ENCODE measurements around the gene PEAK1.

The PEAK1 gene

GRCh38 chr15:77148191-77148590 lies 271.7 kb downstream of the PEAK1 start:
- no peak for ATAC-seq
- TF ChIP-seq PATZ1 (CRISPR knock-in tag; IDR thresholded peaks at IDR 0.05; ENCODE audit: borderline replicate concordance) (no peak), CSDC2 (CRISPR knock-in tag; IDR thresholded peaks at IDR 0.05) (no peak), ZNF70 (CRISPR knock-in tag; IDR thresholded peaks at IDR 0.05) (no peak), SNAI2 (CRISPR knock-in tag; IDR thresholded peaks at IDR 0.05) (no peak), ZFP3 (CRISPR knock-in tag; IDR thresholded peaks at IDR 0.05) (no peak), GLIS3 (CRISPR knock-in tag; IDR thresholded peaks at IDR 0.05) (no peak), OSR1 (CRISPR knock-in tag; IDR thresholded peaks at IDR 0.05) (no peak), ZNF8 (CRISPR knock-in tag; IDR thresholded peaks at IDR 0.05) (no peak), TOX (CRISPR knock-in tag; IDR thresholded peaks at IDR 0.05; ENCODE audit: borderline replicate concordance) (no peak), RARB (CRISPR knock-in tag; IDR thresholded peaks at IDR 0.05) (no peak), BACH2 (CRISPR knock-in tag; IDR thresholded peaks at IDR 0.05; ENCODE audit: borderline replicate concordance) (no peak), ZNF565 (CRISPR knock-in tag; conservative IDR thresholded peaks at IDR 0.05; ENCODE audit: low read depth) (no peak), ESRRG (CRISPR knock-in tag; IDR thresholded peaks at IDR 0.05) (no peak), ZFP30 (CRISPR knock-in tag; IDR thresholded peaks at IDR 0.05) (no peak), ZC3H10 (CRISPR knock-in tag; IDR thresholded peaks at IDR 0.05) (no peak), POU6F1 (CRISPR knock-in tag; IDR thresholded peaks at IDR 0.05; ENCODE audit: borderline replicate concordance, low read depth) (no peak), ISL1 (CRISPR knock-in tag; IDR thresholded peaks at IDR 0.05) (no peak), PPARA (CRISPR knock-in tag; IDR thresholded peaks at IDR 0.05; ENCODE audit: borderline replicate concordance) (no peak)
- TF ChIP-seq, protein P1, sequence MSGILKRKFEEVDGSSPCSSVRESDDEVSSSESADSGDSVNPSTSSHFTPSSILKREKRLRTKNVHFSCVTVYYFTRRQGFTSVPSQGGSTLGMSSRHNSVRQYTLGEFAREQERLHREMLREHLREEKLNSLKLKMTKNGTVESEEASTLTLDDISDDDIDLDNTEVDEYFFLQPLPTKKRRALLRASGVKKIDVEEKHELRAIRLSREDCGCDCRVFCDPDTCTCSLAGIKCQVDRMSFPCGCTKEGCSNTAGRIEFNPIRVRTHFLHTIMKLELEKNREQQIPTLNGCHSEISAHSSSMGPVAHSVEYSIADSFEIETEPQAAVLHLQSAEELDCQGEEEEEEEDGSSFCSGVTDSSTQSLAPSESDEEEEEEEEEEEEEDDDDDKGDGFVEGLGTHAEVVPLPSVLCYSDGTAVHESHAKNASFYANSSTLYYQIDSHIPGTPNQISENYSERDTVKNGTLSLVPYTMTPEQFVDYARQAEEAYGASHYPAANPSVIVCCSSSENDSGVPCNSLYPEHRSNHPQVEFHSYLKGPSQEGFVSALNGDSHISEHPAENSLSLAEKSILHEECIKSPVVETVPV (CRISPR knock-in tag; IDR thresholded peaks at IDR 0.05) = no peak
- TF ChIP-seq, protein P2, sequence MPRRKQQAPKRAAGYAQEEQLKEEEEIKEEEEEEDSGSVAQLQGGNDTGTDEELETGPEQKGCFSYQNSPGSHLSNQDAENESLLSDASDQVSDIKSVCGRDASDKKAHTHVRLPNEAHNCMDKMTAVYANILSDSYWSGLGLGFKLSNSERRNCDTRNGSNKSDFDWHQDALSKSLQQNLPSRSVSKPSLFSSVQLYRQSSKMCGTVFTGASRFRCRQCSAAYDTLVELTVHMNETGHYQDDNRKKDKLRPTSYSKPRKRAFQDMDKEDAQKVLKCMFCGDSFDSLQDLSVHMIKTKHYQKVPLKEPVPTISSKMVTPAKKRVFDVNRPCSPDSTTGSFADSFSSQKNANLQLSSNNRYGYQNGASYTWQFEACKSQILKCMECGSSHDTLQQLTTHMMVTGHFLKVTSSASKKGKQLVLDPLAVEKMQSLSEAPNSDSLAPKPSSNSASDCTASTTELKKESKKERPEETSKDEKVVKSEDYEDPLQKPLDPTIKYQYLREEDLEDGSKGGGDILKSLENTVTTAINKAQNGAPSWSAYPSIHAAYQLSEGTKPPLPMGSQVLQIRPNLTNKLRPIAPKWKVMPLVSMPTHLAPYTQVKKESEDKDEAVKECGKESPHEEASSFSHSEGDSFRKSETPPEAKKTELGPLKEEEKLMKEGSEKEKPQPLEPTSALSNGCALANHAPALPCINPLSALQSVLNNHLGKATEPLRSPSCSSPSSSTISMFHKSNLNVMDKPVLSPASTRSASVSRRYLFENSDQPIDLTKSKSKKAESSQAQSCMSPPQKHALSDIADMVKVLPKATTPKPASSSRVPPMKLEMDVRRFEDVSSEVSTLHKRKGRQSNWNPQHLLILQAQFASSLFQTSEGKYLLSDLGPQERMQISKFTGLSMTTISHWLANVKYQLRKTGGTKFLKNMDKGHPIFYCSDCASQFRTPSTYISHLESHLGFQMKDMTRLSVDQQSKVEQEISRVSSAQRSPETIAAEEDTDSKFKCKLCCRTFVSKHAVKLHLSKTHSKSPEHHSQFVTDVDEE (CRISPR knock-in tag; IDR thresholded peaks at IDR 0.05) = no peak

- TF ChIP-seq CSDC2 (CRISPR knock-in tag; IDR thresholded peaks at IDR 0.05) (no peak), ZC3H10 (CRISPR knock-in tag; IDR thresholded peaks at IDR 0.05) (no peak), OSR1 (CRISPR knock-in tag; IDR thresholded peaks at IDR 0.05) (no peak), POU6F1 (CRISPR knock-in tag; IDR thresholded peaks at IDR 0.05; ENCODE audit: borderline replicate concordance, low read depth) (no peak), ZNF70 (CRISPR knock-in tag; IDR thresholded peaks at IDR 0.05) (no peak), ISL1 (CRISPR knock-in tag; IDR thresholded peaks at IDR 0.05) (no peak), BACH2 (CRISPR knock-in tag; IDR thresholded peaks at IDR 0.05; ENCODE audit: borderline replicate concordance) (no peak), ZNF565 (CRISPR knock-in tag; conservative IDR thresholded peaks at IDR 0.05; ENCODE audit: low read depth) (no peak), ARNTL (CRISPR knock-in tag; IDR thresholded peaks at IDR 0.05; ENCODE audit: borderline replicate concordance, low read depth) (no peak), ZFP3 (CRISPR knock-in tag; IDR thresholded peaks at IDR 0.05) (no peak), PATZ1 (CRISPR knock-in tag; IDR thresholded peaks at IDR 0.05; ENCODE audit: borderline replicate concordance) (no peak), ESRRG (CRISPR knock-in tag; IDR thresholded peaks at IDR 0.05) (no peak), PPARA (CRISPR knock-in tag; IDR thresholded peaks at IDR 0.05; ENCODE audit: borderline replicate concordance) (no peak)
- TF ChIP-seq, protein P2 (CRISPR knock-in tag; IDR thresholded peaks at IDR 0.05) = no peak
- peak; percentile 3; the same call in 1 of the 3 replicates for ATAC-seq
These were observed 274.5 kb downstream of the PEAK1 start for GRCh38 chr15:77145370-77145769.

All from SK-N-SH treated with all-trans-retinoic acid at 6 μM for 48 hours (cell line).